Measurements from ENCODE around the gene TMEM108. TPM values are rescaled to one million over a fixed set of nuclear protein-coding genes. Genes with fewer than 3 reads are reported as not detected.

Gene TMEM108
- total RNA-seq, 1 experiment from 2014 or later: not detected

DNA sequence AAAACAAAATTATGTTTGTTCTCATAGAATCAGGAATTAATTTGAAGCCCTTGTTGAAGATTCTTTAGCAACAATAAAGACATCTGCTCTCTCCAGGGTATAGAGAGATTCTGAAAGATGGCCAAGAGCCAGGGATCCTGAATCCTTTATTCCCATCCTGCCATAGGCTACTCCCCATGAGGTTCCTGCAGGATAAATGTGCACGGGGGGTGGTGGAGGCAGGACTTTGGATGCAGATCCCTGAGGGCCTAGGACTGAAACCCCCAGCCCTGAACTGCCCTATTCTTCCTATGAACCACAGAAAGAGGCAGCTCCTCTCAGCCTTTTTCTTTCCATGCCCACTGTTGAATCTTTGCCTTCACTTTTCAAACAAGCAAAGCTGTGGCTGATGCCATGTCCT, 17.1 kb downstream of the TMEM108 start:
- Histone ChIP-seq H3K9me3 (ENCODE audit: control insufficient read depth in 1 of 2, insufficient read depth in 1 of 2, low read depth in 1 of 2, low read length in 2 of 2) (no peaks in the 10 kb centered on the region), H3K4me2 (ENCODE audit: low read length) (no peak overlapping the region), H3K9ac (ENCODE audit: low read length) (no peak overlapping the region), H3K4me1 (ENCODE audit: control insufficient read depth in 1 of 2, insufficient read depth in 2 of 2, low read length in 2 of 2) (no peaks in the 10 kb centered on the region), H3K36me3 (ENCODE audit: control insufficient read depth in 1 of 2, insufficient read depth in 2 of 2, low read length in 2 of 2) (no peaks in the 10 kb centered on the region), H3K27ac (ENCODE audit: low read depth, low read length) (no peak overlapping the region), H2AFZ (ENCODE audit: low read depth, low read length, poor library complexity, severe bottlenecking) (no peak overlapping the region), H4K20me1 (ENCODE audit: insufficient read depth) (no peaks in the 10 kb centered on the region), H3K4me3 (replicated peaks in 1 of 2; ENCODE audit: low read depth in 1 of 2, low read length in 2 of 2) (no peak overlapping the region), H3K79me2 (ENCODE audit: insufficient read depth, low read length) (no peaks in the 10 kb centered on the region), H3K9me2 (ENCODE audit: insufficient read depth) (no peaks in the 10 kb centered on the region), H3K27me3 (ENCODE audit: insufficient read depth, low read length) (peaks cover 36% of the 10 kb centered on the region)
- POLR2A ChIA-PET: no interaction called here
- DNase-seq (ENCODE audit: low read depth, low spot score): no peak
- no TSS peak for BruUV-seq (replicated peaks)
- ATAC-seq: no peak
- CTCF ChIA-PET: no interaction called here
- intact Hi-C loops (cut with micrococcal nuclease): no loop called here
- TF ChIP-seq POLR2A (IDR thresholded peaks at IDR 0.05; ENCODE audit: borderline replicate concordance, extremely low read depth, insufficient read depth, insufficient read length) (no peak), RAD21 (IDR thresholded peaks at IDR 0.05; ENCODE audit: low read depth) (no peak), ZFX (IDR thresholded peaks at IDR 0.05) (no peak), CBX3 (IDR thresholded peaks at IDR 0.05; ENCODE audit: low read depth) (no peak), JUND (IDR thresholded peaks at IDR 0.05) (no peak), SRF (IDR thresholded peaks at IDR 0.05; ENCODE audit: low read depth) (no peak)
- TF ChIP-seq, protein P1, sequence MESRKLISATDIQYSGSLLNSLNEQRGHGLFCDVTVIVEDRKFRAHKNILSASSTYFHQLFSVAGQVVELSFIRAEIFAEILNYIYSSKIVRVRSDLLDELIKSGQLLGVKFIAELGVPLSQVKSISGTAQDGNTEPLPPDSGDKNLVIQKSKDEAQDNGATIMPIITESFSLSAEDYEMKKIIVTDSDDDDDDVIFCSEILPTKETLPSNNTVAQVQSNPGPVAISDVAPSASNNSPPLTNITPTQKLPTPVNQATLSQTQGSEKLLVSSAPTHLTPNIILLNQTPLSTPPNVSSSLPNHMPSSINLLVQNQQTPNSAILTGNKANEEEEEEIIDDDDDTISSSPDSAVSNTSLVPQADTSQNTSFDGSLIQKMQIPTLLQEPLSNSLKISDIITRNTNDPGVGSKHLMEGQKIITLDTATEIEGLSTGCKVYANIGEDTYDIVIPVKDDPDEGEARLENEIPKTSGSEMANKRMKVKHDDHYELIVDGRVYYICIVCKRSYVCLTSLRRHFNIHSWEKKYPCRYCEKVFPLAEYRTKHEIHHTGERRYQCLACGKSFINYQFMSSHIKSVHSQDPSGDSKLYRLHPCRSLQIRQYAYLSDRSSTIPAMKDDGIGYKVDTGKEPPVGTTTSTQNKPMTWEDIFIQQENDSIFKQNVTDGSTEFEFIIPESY (IDR thresholded peaks at IDR 0.05; ENCODE audit: extremely low read depth, insufficient replicate concordance, low read length): no peak
- TF ChIP-seq, protein P2, sequence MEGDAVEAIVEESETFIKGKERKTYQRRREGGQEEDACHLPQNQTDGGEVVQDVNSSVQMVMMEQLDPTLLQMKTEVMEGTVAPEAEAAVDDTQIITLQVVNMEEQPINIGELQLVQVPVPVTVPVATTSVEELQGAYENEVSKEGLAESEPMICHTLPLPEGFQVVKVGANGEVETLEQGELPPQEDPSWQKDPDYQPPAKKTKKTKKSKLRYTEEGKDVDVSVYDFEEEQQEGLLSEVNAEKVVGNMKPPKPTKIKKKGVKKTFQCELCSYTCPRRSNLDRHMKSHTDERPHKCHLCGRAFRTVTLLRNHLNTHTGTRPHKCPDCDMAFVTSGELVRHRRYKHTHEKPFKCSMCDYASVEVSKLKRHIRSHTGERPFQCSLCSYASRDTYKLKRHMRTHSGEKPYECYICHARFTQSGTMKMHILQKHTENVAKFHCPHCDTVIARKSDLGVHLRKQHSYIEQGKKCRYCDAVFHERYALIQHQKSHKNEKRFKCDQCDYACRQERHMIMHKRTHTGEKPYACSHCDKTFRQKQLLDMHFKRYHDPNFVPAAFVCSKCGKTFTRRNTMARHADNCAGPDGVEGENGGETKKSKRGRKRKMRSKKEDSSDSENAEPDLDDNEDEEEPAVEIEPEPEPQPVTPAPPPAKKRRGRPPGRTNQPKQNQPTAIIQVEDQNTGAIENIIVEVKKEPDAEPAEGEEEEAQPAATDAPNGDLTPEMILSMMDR (IDR thresholded peaks at IDR 0.05 in 2 of 3, conservative IDR thresholded peaks at IDR 0.05 in 1 of 3; ENCODE audit: borderline replicate concordance in 1 of 3, insufficient read depth in 1 of 3, low read depth in 2 of 3, low read length in 2 of 3): no peak
- TF ChIP-seq, protein P3, sequence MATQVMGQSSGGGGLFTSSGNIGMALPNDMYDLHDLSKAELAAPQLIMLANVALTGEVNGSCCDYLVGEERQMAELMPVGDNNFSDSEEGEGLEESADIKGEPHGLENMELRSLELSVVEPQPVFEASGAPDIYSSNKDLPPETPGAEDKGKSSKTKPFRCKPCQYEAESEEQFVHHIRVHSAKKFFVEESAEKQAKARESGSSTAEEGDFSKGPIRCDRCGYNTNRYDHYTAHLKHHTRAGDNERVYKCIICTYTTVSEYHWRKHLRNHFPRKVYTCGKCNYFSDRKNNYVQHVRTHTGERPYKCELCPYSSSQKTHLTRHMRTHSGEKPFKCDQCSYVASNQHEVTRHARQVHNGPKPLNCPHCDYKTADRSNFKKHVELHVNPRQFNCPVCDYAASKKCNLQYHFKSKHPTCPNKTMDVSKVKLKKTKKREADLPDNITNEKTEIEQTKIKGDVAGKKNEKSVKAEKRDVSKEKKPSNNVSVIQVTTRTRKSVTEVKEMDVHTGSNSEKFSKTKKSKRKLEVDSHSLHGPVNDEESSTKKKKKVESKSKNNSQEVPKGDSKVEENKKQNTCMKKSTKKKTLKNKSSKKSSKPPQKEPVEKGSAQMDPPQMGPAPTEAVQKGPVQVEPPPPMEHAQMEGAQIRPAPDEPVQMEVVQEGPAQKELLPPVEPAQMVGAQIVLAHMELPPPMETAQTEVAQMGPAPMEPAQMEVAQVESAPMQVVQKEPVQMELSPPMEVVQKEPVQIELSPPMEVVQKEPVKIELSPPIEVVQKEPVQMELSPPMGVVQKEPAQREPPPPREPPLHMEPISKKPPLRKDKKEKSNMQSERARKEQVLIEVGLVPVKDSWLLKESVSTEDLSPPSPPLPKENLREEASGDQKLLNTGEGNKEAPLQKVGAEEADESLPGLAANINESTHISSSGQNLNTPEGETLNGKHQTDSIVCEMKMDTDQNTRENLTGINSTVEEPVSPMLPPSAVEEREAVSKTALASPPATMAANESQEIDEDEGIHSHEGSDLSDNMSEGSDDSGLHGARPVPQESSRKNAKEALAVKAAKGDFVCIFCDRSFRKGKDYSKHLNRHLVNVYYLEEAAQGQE (IDR thresholded peaks at IDR 0.05; ENCODE audit: low read depth): no peak
- RAD21 ChIA-PET (ENCODE audit: low non-redundant PET in 1 of 2, low total read pairs in 2 of 2, uncharacterized antibody in 2 of 2, unreplicated experiment in 2 of 2): no interaction called here
